HG03575 (cell line): Measurements from ENCODE around the gene ZBTB40.

Source experiments
- ATAC-seq: cut with Tn5 transposase; IDR thresholded peaks from one replicate; pipeline ENCODE4 v1.9.1; 2021; ENCODE audit not compliant: unreplicated experiment, insufficient number of reproducible peaks, low FRiP score; ENCODE audit errors: extremely low read depth

Gene ZBTB40

GRCh38 chr1:22451702-22452480 lies at the start of gene ZBTB40:
Gene ZBTB40 (plus strand): TSS chr1:22451851. CDS start chr1:22489949, 38,098 bp downstream.
- ATAC-seq = no peak

GRCh38 chr1:22402356-22403053 lies 49.1 kb upstream of the ZBTB40 start:
- ATAC-seq = no peak

- no peak for ATAC-seq
Measured at GRCh38 chr1:22404486-22404885, 47.2 kb upstream of the ZBTB40 start.

- no peak for ATAC-seq
Measured at GRCh38 chr1:22406722-22407495, 44.7 kb upstream of the ZBTB40 start.

- no peak for ATAC-seq
Measured at GRCh38 chr1:22408230-22408629, 43.4 kb upstream of the ZBTB40 start.

GRCh38 chr1:22410401-22410800 lies 41.2 kb upstream of the ZBTB40 start:
- no peak for ATAC-seq

GRCh38 chr1:22410928-22411495 lies 40.6 kb upstream of the ZBTB40 start:
- no peak for ATAC-seq

GRCh38 chr1:22411589-22411988 lies 40.1 kb upstream of the ZBTB40 start:
- ATAC-seq = no peak

- no peak for ATAC-seq
Measured at GRCh38 chr1:22412932-22413727, 38.5 kb upstream of the ZBTB40 start.

GRCh38 chr1:22413799-22414198 lies 37.9 kb upstream of the ZBTB40 start:
- ATAC-seq = no peak

GRCh38 chr1:22414244-22414751 lies 37.4 kb upstream of the ZBTB40 start:
- no peak for ATAC-seq

- no peak for ATAC-seq
Measured at GRCh38 chr1:22415489-22415888, 36.2 kb upstream of the ZBTB40 start.

- ATAC-seq = no peak
Measured at GRCh38 chr1:22416555-22417454, 34.8 kb upstream of the ZBTB40 start.

GRCh38 chr1:22417466-22417865 lies 34.2 kb upstream of the ZBTB40 start:
- no peak for ATAC-seq

- no peak for ATAC-seq
Measured at GRCh38 chr1:22418312-22418711, 33.3 kb upstream of the ZBTB40 start.

GRCh38 chr1:22418933-22419382 lies 32.7 kb upstream of the ZBTB40 start:
- ATAC-seq = no peak

- ATAC-seq = no peak
Measured at GRCh38 chr1:22420455-22421053, 31.1 kb upstream of the ZBTB40 start.
